CD4-positive, alpha-beta T cell treated with Interleukin-1 beta for 1 hour (primary cell): ENCODE results near the gene TKTL2.
"Not testable (repeated sequence)": the region's sequence is repeated elsewhere in the genome, so short reads cannot be mapped to it uniquely, and the experiment has no call there.

ENCODE experiments used
- DNase-seq, 2 donors: peaks; one replicate each; pipeline ENCODE4 v3.0.0-alpha.2; 2020 to 2022

Gene TKTL2

DNA sequence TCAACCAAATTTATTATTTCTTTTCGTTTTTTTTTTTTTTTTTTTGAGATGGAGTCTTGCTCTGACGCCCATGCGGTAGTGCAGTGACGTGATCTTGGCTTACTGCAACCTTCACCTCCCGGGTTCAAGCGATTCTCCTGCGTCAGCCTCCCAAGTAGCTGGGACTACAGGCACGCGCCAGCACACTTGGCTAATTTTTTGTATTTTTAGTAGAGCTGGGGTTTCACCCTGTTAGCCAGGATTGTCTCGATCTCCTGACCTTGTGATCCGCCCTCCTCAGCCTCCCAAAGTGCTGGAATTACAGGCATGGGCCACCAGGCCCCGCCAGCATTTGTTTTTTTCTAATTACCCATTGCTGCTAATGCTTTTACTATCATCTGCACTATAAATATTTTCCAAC, 26.5 kb downstream of the TKTL2 start:
- DNase-seq = not testable (repeated sequence)

- no peak for DNase-seq
Observed at GRCh38 chr4:163440040-163440439, 33.5 kb downstream of the TKTL2 start.
